Smooth muscle cell (in vitro differentiated cells): ENCODE data around the gene NUP210L. TPM values are rescaled to one million over a fixed set of nuclear protein-coding genes. Genes with fewer than 3 reads are reported as not detected.

Source experiments
- DNase-seq: peaks from one replicate; lab custom pipeline; 2025; ENCODE audit not compliant: unreplicated experiment; lab: John Stamatoyannopoulos, UW
- H2AFZ ChIP-seq: fragments of 200-600 bp; sonication (generic); 2 replicates; pipeline ENCODE4 v1.6.0; 2016; ENCODE audit warnings: antibody characterized with exemption, low read depth, mild to moderate bottlenecking
- H3F3A ChIP-seq: fragments of 200-600 bp; sonication (generic); 2 replicates; pipeline ENCODE4 v1.6.0; 2017; ENCODE audit warnings: antibody characterized with exemption, low read depth
- H3K27ac ChIP-seq: fragments of 200-600 bp; sonication (generic); 2 replicates; pipeline ENCODE4 v1.5.1; 2016; ENCODE audit warnings: low read depth, mild to moderate bottlenecking
- H3K27me3 ChIP-seq: fragments of 200-600 bp; sonication (generic); 2 replicates; pipeline ENCODE4 v1.6.1; 2016; ENCODE audit warnings: low read depth, mild to moderate bottlenecking
- H3K36me3 ChIP-seq: fragments of 200-600 bp; sonication (generic); 2 replicates; pipeline ENCODE4 v1.5.1; 2016; ENCODE audit warnings: low read depth
- H3K4me1 ChIP-seq: fragments of 200-600 bp; sonication (generic); 2 replicates; pipeline ENCODE4 v1.5.1; 2016; ENCODE audit warnings: low read depth
- H3K4me2 ChIP-seq: fragments of 200-600 bp; sonication (generic); 2 replicates; pipeline ENCODE4 v1.6.0; 2016; ENCODE audit warnings: mild to moderate bottlenecking
- H3K4me3 ChIP-seq: fragments of 200-600 bp; sonication (generic); 2 replicates; pipeline ENCODE4 v1.5.1; 2016; ENCODE audit warnings: mild to moderate bottlenecking
- H3K79me2 ChIP-seq: fragments of 200-600 bp; sonication (generic); 2 replicates; pipeline ENCODE4 v1.6.0; 2016; ENCODE audit warnings: low read depth, mild to moderate bottlenecking
- H3K9ac ChIP-seq: fragments of 200-600 bp; sonication (generic); 2 replicates; pipeline ENCODE4 v1.6.0; 2016; ENCODE audit warnings: low read depth
- H3K9me3 ChIP-seq: fragments of 200-600 bp; sonication (generic); replicated peaks from 2 replicates; pipeline ENCODE4 v1.5.1; 2016; ENCODE audit warnings: low read depth
- H4K20me1 ChIP-seq: fragments of 200-600 bp; sonication (generic); 2 replicates; pipeline ENCODE4 v1.6.0; 2016; ENCODE audit warnings: low read depth
- WGBS: methylation state at CpG from one replicate; pipeline ENCODE4 v1.1.7; 2016; ENCODE audit warnings: low lambda C conversion rate; 5-methylcytosine and 5-hydroxymethylcytosine counted together
- polyA plus RNA-seq: library from polyadenylated mRNA; unstranded; fragments of >200 nt; fragmentation: Nextera tagmentation; extraction: Ambion mirVana; gene quantifications from 2 replicates; pipeline ENCODE4 v1.2.1, GENCODE V29; 2016
- total RNA-seq: library from RNA; depleted of rRNA; stranded (reverse); fragments of >200 nt; gene quantifications from 2 replicates; pipeline ENCODE4 v1.2.3, GENCODE V29; 2014
- TF ChIP-seq, protein P1 (sequence below): fragments of 200-600 bp; sonication (generic); IDR thresholded peaks from 2 replicates; pipeline ENCODE4 v1.5.1; 2017; ENCODE audit warnings: borderline replicate concordance, mild to moderate bottlenecking, antibody characterized with exemption; ENCODE audit not compliant: insufficient read depth, poor library complexity, severe bottlenecking

Gene NUP210L
- total and polyA plus RNA-seq, 2 experiments from 2014 or later: 0.90 TPM; not detected in 1

DNA sequence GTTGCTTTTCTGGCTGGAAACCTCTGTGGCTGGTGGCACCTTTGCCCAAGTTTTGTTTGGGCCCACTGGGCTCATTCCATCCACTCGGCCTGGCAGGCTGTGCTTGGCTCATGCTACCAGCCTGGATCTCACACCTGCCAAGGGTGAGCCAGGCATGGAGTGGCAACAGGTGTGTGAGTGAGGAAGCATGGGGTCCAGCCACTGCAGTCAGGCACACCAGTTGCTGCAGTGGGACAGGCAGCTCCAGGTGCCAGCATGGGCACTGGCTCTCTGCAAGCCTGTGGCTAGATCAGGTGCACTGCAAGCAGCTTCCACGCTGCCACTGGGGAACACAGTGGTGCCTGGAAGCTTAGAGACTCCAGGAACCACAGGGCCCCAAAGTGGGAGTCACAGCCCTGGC lies 57.0 kb downstream of the NUP210L start:
- Histone ChIP-seq H3K36me3 (no peaks in the 10 kb centered on the region), H3K79me2 (no peaks in the 10 kb centered on the region), H3K4me1 (no peaks in the 10 kb centered on the region), H3F3A (no peaks in the 10 kb centered on the region), H3K4me3 (no peak overlapping the region), H3K9me3 (no peaks in the 10 kb centered on the region), H2AFZ (no peak overlapping the region), H3K4me2 (no peak overlapping the region), H3K27me3 (no peaks in the 10 kb centered on the region), H3K9ac (no peak overlapping the region), H4K20me1 (no peaks in the 10 kb centered on the region), H3K27ac (no peak overlapping the region)
- TF ChIP-seq, protein P1, sequence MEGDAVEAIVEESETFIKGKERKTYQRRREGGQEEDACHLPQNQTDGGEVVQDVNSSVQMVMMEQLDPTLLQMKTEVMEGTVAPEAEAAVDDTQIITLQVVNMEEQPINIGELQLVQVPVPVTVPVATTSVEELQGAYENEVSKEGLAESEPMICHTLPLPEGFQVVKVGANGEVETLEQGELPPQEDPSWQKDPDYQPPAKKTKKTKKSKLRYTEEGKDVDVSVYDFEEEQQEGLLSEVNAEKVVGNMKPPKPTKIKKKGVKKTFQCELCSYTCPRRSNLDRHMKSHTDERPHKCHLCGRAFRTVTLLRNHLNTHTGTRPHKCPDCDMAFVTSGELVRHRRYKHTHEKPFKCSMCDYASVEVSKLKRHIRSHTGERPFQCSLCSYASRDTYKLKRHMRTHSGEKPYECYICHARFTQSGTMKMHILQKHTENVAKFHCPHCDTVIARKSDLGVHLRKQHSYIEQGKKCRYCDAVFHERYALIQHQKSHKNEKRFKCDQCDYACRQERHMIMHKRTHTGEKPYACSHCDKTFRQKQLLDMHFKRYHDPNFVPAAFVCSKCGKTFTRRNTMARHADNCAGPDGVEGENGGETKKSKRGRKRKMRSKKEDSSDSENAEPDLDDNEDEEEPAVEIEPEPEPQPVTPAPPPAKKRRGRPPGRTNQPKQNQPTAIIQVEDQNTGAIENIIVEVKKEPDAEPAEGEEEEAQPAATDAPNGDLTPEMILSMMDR: no peak
- DNase-seq: no peak
- WGBS: 79% methylated on average over 2 of the region's 2 CpGs

DNA sequence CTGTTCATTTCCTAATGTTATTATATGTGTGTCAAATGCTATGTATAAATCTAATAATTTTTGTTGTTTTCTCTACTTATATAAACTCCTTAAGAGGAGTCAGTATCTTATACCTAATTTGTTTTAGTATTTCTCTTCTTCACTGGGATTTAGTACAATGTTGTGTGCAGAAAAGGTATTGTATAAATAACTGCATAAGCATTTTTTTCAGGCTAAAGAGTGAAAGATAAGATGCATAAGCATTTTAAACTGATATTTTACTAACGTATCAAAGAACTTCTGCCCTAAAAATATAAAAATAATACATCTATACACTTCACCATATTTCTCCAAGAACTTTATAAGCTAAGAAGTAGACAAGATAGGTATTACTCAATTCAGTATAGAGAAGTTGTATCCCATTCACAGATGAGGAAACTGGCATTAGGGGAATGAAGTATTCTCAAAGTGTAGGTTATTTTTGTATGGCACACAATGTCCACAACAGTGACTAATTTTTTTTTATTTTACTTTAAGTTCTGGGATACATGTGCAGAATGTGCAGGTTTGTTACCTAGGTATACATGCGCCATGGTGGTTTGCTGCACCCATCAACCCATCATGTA lies 59.3 kb downstream of the NUP210L start:
- 47% methylated on average over 2 of the region's 2 CpGs for WGBS
- TF ChIP-seq, protein P1: no peak

DNA sequence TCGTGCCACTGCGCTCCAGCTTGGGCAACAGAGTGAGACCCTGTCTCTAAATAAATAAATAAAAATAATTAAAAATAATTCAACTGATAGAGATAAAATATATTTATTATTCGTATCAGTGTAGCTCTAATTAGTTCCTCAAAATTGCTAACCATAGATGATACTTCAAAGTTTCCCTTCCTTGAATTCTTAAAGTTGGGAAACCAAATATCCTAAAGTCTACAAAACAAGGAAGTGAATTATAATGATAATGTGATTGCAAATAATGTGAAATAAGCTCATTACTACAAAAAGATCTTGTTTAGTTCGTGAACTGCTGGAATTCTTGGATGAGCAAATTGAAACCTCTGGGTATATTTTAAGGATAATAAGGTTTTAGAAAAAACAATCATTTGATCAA lies 60.5 kb downstream of the NUP210L start:
- no peak overlapping the region for H3K4me3 ChIP-seq
- no peak for DNase-seq
- H3K4me2 ChIP-seq: no peak overlapping the region
- H4K20me1 ChIP-seq: no peaks in the 10 kb centered on the region
- no peaks in the 10 kb centered on the region for H3K27me3 ChIP-seq
- 88% methylated on average over 4 of the region's 4 CpGs for WGBS
- H3K4me1 ChIP-seq: no peaks in the 10 kb centered on the region
- H2AFZ ChIP-seq: no peak overlapping the region
- no peak overlapping the region for H3K9ac ChIP-seq
- TF ChIP-seq, protein P1: no peak
- no peaks in the 10 kb centered on the region for H3K79me2 ChIP-seq
- H3K9me3 ChIP-seq: no peaks in the 10 kb centered on the region
- H3K36me3 ChIP-seq: no peaks in the 10 kb centered on the region
- no peak overlapping the region for H3K27ac ChIP-seq
- no peaks in the 10 kb centered on the region for H3F3A ChIP-seq

More for the DNA sequence above, 59.3 kb downstream of the NUP210L start:
- no peak for DNase-seq
- no peak overlapping the region for H2AFZ ChIP-seq
- H3K4me2 ChIP-seq: no peak overlapping the region
- H3K79me2 ChIP-seq: no peaks in the 10 kb centered on the region
- H3K9ac ChIP-seq: no peak overlapping the region
- no peaks in the 10 kb centered on the region for H3F3A ChIP-seq
- H4K20me1 ChIP-seq: no peaks in the 10 kb centered on the region
- H3K27ac ChIP-seq: no peak overlapping the region
- no peaks in the 10 kb centered on the region for H3K9me3 ChIP-seq
- H3K4me3 ChIP-seq: no peak overlapping the region
- no peaks in the 10 kb centered on the region for H3K27me3 ChIP-seq
- no peaks in the 10 kb centered on the region for H3K36me3 ChIP-seq
- H3K4me1 ChIP-seq: no peaks in the 10 kb centered on the region

DNA sequence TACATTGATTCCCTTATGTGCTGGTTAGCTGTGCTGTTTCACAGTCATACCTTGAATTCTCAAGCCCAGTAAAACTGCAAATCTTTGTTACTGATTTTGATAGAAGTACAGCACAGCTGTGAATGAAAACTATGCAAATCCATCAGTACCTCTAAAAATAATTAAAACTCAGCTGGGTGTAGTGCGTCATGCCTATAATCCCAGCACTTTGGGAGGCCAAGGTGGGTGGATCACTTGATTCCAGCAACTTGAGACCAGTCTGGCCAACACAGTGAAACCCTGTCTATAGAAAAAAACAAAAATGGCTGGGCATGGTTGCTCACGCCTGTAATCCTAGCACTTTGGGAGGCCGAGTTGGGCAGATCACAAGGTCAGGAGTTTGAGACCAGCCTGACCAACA lies 61.2 kb downstream of the NUP210L start:
- TF ChIP-seq, protein P1: no peak
- no peaks in the 10 kb centered on the region for H3K9me3 ChIP-seq
- no peak overlapping the region for H3K9ac ChIP-seq
- 81% methylated on average over 3 of the region's 3 CpGs for WGBS
- no peaks in the 10 kb centered on the region for H3K79me2 ChIP-seq
- H3K4me3 ChIP-seq: no peak overlapping the region
- H3F3A ChIP-seq: no peaks in the 10 kb centered on the region
- H3K27me3 ChIP-seq: no peaks in the 10 kb centered on the region
- no peak overlapping the region for H2AFZ ChIP-seq
- H4K20me1 ChIP-seq: no peaks in the 10 kb centered on the region
- DNase-seq: no peak
- H3K27ac ChIP-seq: no peak overlapping the region
- H3K36me3 ChIP-seq: no peaks in the 10 kb centered on the region
- H3K4me1 ChIP-seq: no peaks in the 10 kb centered on the region
- no peak overlapping the region for H3K4me2 ChIP-seq
